Measurements from ENCODE around the gene ALDH1A2.

- TF ChIP-seq ZNF514 (tag by site-specific recombination; IDR thresholded peaks at IDR 0.05) (no peak), ZNF558 (tag by site-specific recombination; IDR thresholded peaks at IDR 0.05) (no peak), CTCF (tag by site-specific recombination; IDR thresholded peaks at IDR 0.05) (no peak), ZNF138 (tag by site-specific recombination; IDR thresholded peaks at IDR 0.05; ENCODE audit: borderline replicate concordance) (no peak), ATF2 (tag by site-specific recombination; IDR thresholded peaks at IDR 0.05; ENCODE audit: low read depth) (no peak), ZNF350 (tag by site-specific recombination; IDR thresholded peaks at IDR 0.05) (no peak), ZNF184 (tag by site-specific recombination; IDR thresholded peaks at IDR 0.05) (no peak), ZNF175 (tag by site-specific recombination; IDR thresholded peaks at IDR 0.05) (no peak), ZNF155 (tag by site-specific recombination; IDR thresholded peaks at IDR 0.05) (no peak), ZNF645 (tag by site-specific recombination; IDR thresholded peaks at IDR 0.05) (no peak), ZFP3 (tag by site-specific recombination; IDR thresholded peaks at IDR 0.05; ENCODE audit: low read depth) (no peak), ZNF174 (tag by site-specific recombination; IDR thresholded peaks at IDR 0.05) (no peak)
Measured at GRCh38 chr15:58060575-58060974, 4.9 kb downstream of the ALDH1A2 start.
